Endothelial cell of umbilical vein (primary cell): ENCODE data around the gene LRP5. TPM values are rescaled to one million over a fixed set of nuclear protein-coding genes. Genes with fewer than 3 reads are reported as not detected.

Source experiments
- BruUV-seq: library from RNA; stranded (reverse); fragments of 400-500 nt; replicated peaks from 2 replicates; lab custom pipeline; 2021; lab: Mats Ljungman, UMichigan
- CTCF ChIA-PET: fragments of 300-600, 350-600 bp; sonication (Branson Sonifier 250); formaldehyde crosslinking; loops from one replicate; lab custom pipeline; 2021; ENCODE audit warnings: antibody characterized with exemption, inconsistent platforms; lab: Charles Lee
- POLR2A ChIA-PET: fragments of 300-600, 350-600 bp; sonication (Branson Sonifier 250); formaldehyde crosslinking; loops from one replicate; lab custom pipeline; 2021; ENCODE audit warnings: antibody characterized with exemption, inconsistent platforms; lab: Charles Lee
- DNase-seq: peaks from one replicate; pipeline ENCODE4 v3.0.0-alpha.2; 2011; ENCODE audit warnings: low read depth, low spot score
- FAIRE-seq: peaks from 2 replicates; lab custom pipeline; 2011; peaks lifted over from hg19 to GRCh38; lab: Jason Lieb, UNC
- H2AFZ ChIP-seq: 2 replicates; pipeline ENCODE4 v1.6.0; 2012; ENCODE audit warnings: low read depth, low read length, control low read depth, inconsistent platforms
- H3K27ac ChIP-seq: 2 replicates; pipeline ENCODE4 v1.5.1; 2011; ENCODE audit warnings: low read depth, mild to moderate bottlenecking, control low read depth, low read length, moderate library complexity; ENCODE audit not compliant: insufficient read depth
- H3K27me3 ChIP-seq, 2 experiments: 2 replicates each; pipeline versions ENCODE4 v1.6.0 to v1.6.1; 2011; ENCODE audit warnings: low read length in 2 of 2, mixed read lengths in 1 of 2; ENCODE audit not compliant: control insufficient read depth in 2 of 2, insufficient read depth in 2 of 2
- H3K36me3 ChIP-seq, 2 experiments: 2 replicates in 1 of 2; 3 replicates in 1 of 2; pipeline ENCODE4 v1.5.1; 2011; ENCODE audit warnings: low read length in 2 of 2, mild to moderate bottlenecking in 1 of 2, moderate library complexity in 1 of 2; ENCODE audit not compliant: control insufficient read depth in 2 of 2, insufficient read depth in 2 of 2; ENCODE audit errors: extremely low read depth in 1 of 2
- H3K4me1 ChIP-seq: 3 replicates; pipeline ENCODE4 v1.5.1; 2011; ENCODE audit warnings: mild to moderate bottlenecking, low read length; ENCODE audit not compliant: control insufficient read depth, insufficient read depth; ENCODE audit errors: extremely low read depth
- H3K4me2 ChIP-seq: 2 replicates; pipeline ENCODE4 v1.6.1; 2011; ENCODE audit warnings: low read length, control low read depth, mixed read lengths; ENCODE audit not compliant: insufficient read depth
- H3K4me3 ChIP-seq, 3 experiments: fragments of 200-600 bp in 1 of 3; sonication (generic), shearing (Covaris generic) in 1 of 3; replicated peaks in 1 of 3; 2 replicates each; pipeline ENCODE4 v1.5.1; 2011 to 2016; ENCODE audit warnings: control low read depth in 3 of 3, low read length in 3 of 3, mild to moderate bottlenecking in 2 of 3, inconsistent platforms in 1 of 3, low read depth in 1 of 3, moderate library complexity in 1 of 3; ENCODE audit not compliant: insufficient read depth in 1 of 3
- H3K79me2 ChIP-seq: 2 replicates; pipeline ENCODE4 v1.6.0; 2012; ENCODE audit warnings: low read length, inconsistent platforms; ENCODE audit not compliant: control insufficient read depth, insufficient read depth
- H3K9ac ChIP-seq: replicated peaks from 2 replicates; pipeline ENCODE3; 2011; ENCODE audit warnings: low read length, control low read depth; ENCODE audit not compliant: insufficient read depth; ENCODE audit errors: extremely low read depth
- H3K9me1 ChIP-seq: replicated peaks from 3 replicates; pipeline ENCODE4 v1.6.0; 2011; ENCODE audit warnings: mild to moderate bottlenecking, low read length; ENCODE audit not compliant: control insufficient read depth, insufficient read depth; ENCODE audit errors: extremely low read depth
- H3K9me3 ChIP-seq: replicated peaks from 2 replicates; pipeline ENCODE4 v1.5.1; 2012; ENCODE audit warnings: low read length, inconsistent platforms; ENCODE audit not compliant: control insufficient read depth, insufficient read depth
- H4K20me1 ChIP-seq: replicated peaks from 2 replicates; pipeline ENCODE3; 2011; ENCODE audit warnings: mild to moderate bottlenecking, low read length; ENCODE audit not compliant: control insufficient read depth, insufficient read depth; ENCODE audit errors: extremely low read depth
- CTCF ChIP-seq, 2 donors: IDR thresholded peaks; 1 replicate in 1 of 2; 2 replicates in 1 of 2; pipeline ENCODE4 v1.5.1; 2011; ENCODE audit warnings: low read length in 2 of 2, mild to moderate bottlenecking in 2 of 2, moderate library complexity in 2 of 2, control low read depth in 1 of 2, inconsistent platforms in 1 of 2, low read depth in 1 of 2; ENCODE audit not compliant: insufficient read depth in 1 of 2; ENCODE audit errors: extremely low read depth in 1 of 2
- EZH2 ChIP-seq: IDR thresholded peaks from 2 replicates; pipeline ENCODE4 v1.6.1; 2012; ENCODE audit warnings: borderline replicate concordance, low read depth, mild to moderate bottlenecking, moderate library complexity, low read length, inconsistent platforms; ENCODE audit not compliant: severe bottlenecking
- FOS ChIP-seq: IDR thresholded peaks from 2 replicates; pipeline ENCODE4 v1.6.1; 2011; ENCODE audit warnings: mild to moderate bottlenecking, low read length, moderate library complexity, borderline replicate concordance; ENCODE audit not compliant: insufficient read depth
- GATA2 ChIP-seq: IDR thresholded peaks from 2 replicates; pipeline ENCODE4 v1.7.0; 2011; ENCODE audit warnings: low read depth, mild to moderate bottlenecking, moderate library complexity, mixed read lengths, low read length; ENCODE audit not compliant: insufficient read length, insufficient read depth
- JUN ChIP-seq: IDR thresholded peaks from 2 replicates; pipeline ENCODE4 v1.6.1; 2011; ENCODE audit warnings: borderline replicate concordance, low read depth; ENCODE audit not compliant: insufficient read length, insufficient read depth
- MAX ChIP-seq: IDR thresholded peaks from 2 replicates; pipeline ENCODE4 v1.6.1; 2011; ENCODE audit not compliant: insufficient read depth, insufficient read length
- MYC ChIP-seq: IDR thresholded peaks from one replicate; pipeline ENCODE4 v1.6.1; 2011; ENCODE audit warnings: mild to moderate bottlenecking, low read depth, low read length
- POLR2A ChIP-seq: IDR thresholded peaks from 2 replicates; pipeline ENCODE4 v1.6.1; 2012; ENCODE audit warnings: low read depth, mild to moderate bottlenecking, control low read depth, low read length
- POLR2AphosphoS5 ChIP-seq: IDR thresholded peaks from 2 replicates; pipeline ENCODE4 v1.6.1; 2012; ENCODE audit warnings: low read depth, mild to moderate bottlenecking, control low read depth, low read length, moderate library complexity; ENCODE audit not compliant: insufficient read depth
- dilution Hi-C: fragments of 300-500 bp; cut with MboI; formaldehyde crosslinking; loops from one replicate; pipeline ENCODE4 v1.15.0; 2019; ENCODE audit warnings: low sequenced_read_pairs; ENCODE audit not compliant: extremely low pct_ligation_motif_present
- intact Hi-C: fragments of 100-400 bp; cut with micrococcal nuclease; formaldehyde crosslinking; loops from one replicate; pipeline ENCODE4 v1.10.0; 2022
- polyA plus RNA-seq, 4 experiments: library from polyadenylated mRNA; depleted of rRNA in 3 of 4; stranded (reverse) in 3 of 4; unstranded in 1 of 4; fragments of >200 nt; gene quantifications; 2 replicates each; pipeline versions ENCODE4 v1.2.1 to v1.2.3, GENCODE V29; 2011 to 2012; ENCODE audit warnings: missing spikeins in 1 of 4
- total RNA-seq: library from RNA; stranded (reverse); gene quantifications from 2 replicates; pipeline ENCODE4 v1.2.3, GENCODE V29; 2021

Gene LRP5
- total and polyA plus RNA-seq, 2 donors (not counting 3 experiments of a cell fraction or from before 2014, with no cell fraction given): 35.1 to 51.8 TPM

DNA sequence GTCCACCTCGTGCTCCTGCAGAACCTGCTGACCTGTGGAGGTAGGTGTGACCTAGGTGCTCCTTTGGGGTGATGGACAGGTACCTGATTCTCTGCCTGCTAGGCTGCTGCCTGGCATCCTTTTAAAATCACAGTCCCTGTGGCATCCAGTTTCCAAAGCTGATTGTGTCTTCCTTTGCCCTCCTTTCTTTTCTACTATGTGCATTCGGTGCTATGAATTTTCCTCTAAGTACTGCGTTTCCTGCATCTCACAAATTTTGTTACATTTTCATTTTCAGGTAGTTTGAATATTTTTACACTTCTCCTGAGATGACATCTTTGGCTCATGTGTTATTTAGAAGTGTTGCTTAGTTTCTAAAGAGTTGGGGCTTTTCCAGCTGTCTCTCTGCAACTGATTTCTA, 117.3 kb downstream of the LRP5 start:
- CTCF ChIA-PET: no interaction called here
- H3K4me3 ChIP-seq: no peak overlapping the region
- no peak overlapping the region for H3K4me2 ChIP-seq
- DNase-seq: no peak
- FAIRE-seq: no peak
- H3K79me2 ChIP-seq: no peaks in the 10 kb centered on the region
- no peaks in the 10 kb centered on the region for H3K27me3 ChIP-seq
- TF ChIP-seq MAX: no peak
- TF ChIP-seq MYC: no peak
- TF ChIP-seq FOS: no peak
- TF ChIP-seq POLR2AphosphoS5: no peak
- TF ChIP-seq GATA2: no peak
- TF ChIP-seq POLR2A: no peak
- TF ChIP-seq CTCF (IDR thresholded peaks at IDR 0.05; ENCODE audit: extremely low read depth in 1 of 2, insufficient read depth in 1 of 2, low read depth in 1 of 2, low read length in 2 of 2): no peak
- no peak for TF ChIP-seq JUN
- no peak for TF ChIP-seq EZH2
- no peak overlapping the region for H3K27ac ChIP-seq
- BruUV-seq: no TSS peak
- intact Hi-C loops: no loop called here
- H3K9me1 ChIP-seq: no peaks in the 10 kb centered on the region
- peaks cover 5 to 50% of the 10 kb centered on the region in 2 experiments for H3K36me3 ChIP-seq
- no peaks in the 10 kb centered on the region for H3K4me1 ChIP-seq
- POLR2A ChIA-PET: no interaction called here
- H4K20me1 ChIP-seq: no peaks in the 10 kb centered on the region
- dilution Hi-C loops: no loop called here
- H3K9me3 ChIP-seq: peaks cover 9% of the 10 kb centered on the region
- H2AFZ ChIP-seq: no peak overlapping the region
- H3K9ac ChIP-seq: no peak overlapping the region
